ENCODE data around the gene ADGRV1.

ADGRV1 gene

DNA sequence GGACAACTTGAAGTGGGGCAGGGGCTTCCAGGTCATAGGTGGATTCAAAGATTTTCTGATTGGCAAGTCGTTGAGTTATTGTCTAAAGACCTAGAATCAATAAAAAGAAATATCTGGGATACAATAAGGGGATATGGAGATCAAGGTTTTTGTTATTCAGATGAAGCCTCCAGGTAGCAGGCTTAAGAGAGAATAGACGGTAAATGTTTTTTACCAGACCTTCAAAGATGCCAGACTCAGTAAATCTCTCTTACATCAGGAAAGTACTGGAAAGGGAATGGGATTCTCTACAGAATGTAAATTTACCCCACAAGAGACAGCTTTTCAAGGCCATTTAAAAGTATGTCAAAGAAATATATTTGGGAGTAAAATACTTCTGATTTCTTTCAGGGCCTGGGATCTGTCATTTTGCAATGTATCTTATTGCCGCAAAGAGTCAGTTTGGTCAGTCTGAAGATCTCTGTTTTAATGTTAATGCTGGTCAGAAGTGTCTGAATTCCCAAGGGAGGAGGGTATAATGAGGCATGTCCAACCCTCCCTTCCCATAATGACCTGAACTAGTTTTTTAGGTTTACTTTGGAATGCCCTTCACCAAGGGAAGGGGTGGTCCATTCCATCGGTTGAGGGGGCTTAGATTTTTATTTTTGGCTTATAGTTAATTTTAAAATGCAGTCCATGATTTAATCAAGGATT lies 15.6 kb upstream of the ADGRV1 start:
- in situ Hi-C loops (cut with MboI; ENCODE audit: low pct_unique_long_range_greater_than_20kb, low sequenced_read_pairs, unreplicated experiment), result no loop called here
- DNase-seq (ENCODE audit: low spot score), result no peak
- TF ChIP-seq, protein P1, sequence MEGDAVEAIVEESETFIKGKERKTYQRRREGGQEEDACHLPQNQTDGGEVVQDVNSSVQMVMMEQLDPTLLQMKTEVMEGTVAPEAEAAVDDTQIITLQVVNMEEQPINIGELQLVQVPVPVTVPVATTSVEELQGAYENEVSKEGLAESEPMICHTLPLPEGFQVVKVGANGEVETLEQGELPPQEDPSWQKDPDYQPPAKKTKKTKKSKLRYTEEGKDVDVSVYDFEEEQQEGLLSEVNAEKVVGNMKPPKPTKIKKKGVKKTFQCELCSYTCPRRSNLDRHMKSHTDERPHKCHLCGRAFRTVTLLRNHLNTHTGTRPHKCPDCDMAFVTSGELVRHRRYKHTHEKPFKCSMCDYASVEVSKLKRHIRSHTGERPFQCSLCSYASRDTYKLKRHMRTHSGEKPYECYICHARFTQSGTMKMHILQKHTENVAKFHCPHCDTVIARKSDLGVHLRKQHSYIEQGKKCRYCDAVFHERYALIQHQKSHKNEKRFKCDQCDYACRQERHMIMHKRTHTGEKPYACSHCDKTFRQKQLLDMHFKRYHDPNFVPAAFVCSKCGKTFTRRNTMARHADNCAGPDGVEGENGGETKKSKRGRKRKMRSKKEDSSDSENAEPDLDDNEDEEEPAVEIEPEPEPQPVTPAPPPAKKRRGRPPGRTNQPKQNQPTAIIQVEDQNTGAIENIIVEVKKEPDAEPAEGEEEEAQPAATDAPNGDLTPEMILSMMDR (IDR thresholded peaks at IDR 0.05; ENCODE audit: extremely low read depth, insufficient read depth, missing control alignments), result no peak

DNA sequence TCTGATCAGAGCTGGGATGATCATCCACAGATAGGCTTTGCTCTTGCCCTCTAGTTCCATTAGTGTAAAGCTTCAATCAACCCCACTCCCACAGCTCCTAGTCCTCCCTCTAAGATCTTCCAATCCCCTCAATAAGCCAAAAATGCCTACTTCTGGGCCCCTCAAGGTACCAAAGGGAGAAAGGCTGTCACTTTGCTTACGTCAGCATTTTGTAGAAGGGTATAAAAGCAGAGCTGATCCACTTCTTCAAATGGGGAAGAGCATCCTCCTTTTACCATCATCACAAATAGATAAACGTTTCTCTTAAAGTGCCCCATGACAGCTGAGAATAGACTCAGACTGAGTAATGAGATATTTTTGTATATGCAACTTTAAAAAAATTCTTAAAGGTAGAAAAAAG lies 13.1 kb upstream of the ADGRV1 start:
- in situ Hi-C loops (cut with MboI; ENCODE audit: low pct_unique_long_range_greater_than_20kb, low sequenced_read_pairs, unreplicated experiment), result no loop called here

DNA sequence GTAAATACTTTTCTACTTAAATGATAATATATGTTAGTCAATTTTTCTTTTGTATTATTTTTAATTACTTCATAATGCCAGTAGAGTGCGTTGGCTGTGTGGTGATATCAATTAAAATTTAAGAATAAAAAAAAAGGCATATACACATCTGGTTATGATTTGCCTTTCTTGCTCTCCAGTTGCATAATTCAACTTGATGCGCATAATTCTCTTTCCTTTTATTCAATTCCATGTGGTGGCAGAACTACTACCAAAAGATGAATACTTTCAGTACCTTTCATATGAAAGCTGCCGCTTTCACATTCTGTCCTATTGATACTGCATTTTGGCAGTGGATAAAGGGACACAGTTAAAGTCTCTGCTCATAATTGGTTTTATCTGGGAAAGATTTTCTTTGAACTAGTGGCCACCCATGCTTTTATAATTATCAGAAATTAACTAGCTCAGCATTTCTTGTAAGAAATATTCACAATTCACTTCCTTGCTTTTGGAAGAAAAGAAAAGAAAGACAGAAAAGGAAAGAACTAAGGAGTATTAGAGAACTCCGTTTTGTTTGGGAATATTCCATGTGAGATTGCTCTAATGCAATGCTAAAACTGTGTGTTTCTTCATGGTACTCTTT lies 12.3 kb upstream of the ADGRV1 start:
- DNase-seq (ENCODE audit: low spot score), result no peak
- in situ Hi-C loops (cut with MboI; ENCODE audit: low pct_unique_long_range_greater_than_20kb, low sequenced_read_pairs, unreplicated experiment), result no loop called here
- TF ChIP-seq, protein P1 (IDR thresholded peaks at IDR 0.05; ENCODE audit: extremely low read depth, insufficient read depth, missing control alignments), result no peak

More for the DNA sequence above, 13.1 kb upstream of the ADGRV1 start:
- DNase-seq (ENCODE audit: low spot score), result no peak
- TF ChIP-seq, protein P1 (IDR thresholded peaks at IDR 0.05; ENCODE audit: extremely low read depth, insufficient read depth, missing control alignments), result no peak

DNA sequence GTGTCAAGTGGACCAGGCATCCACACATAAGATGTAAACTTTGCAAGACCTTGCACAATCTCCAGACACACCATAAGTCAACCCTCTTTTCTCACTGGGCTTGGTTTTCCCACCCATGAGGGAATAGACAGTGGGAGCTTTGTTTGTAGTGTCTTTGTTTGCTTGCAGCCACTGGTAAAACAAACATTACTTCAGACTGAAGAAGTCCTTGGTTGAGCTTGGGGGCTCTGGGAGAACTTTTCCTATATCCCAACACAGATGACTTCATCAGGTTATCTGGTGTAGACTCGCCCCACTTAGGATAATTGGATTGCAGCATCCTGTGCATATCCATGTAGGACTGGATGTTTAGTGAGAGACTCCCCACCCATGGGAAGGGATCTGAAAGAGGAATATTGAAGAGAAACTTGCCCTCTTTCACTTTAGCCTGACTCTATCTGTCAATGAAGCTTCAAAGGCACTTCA lies 11.5 kb upstream of the ADGRV1 start:
- in situ Hi-C loops (cut with MboI; ENCODE audit: low pct_unique_long_range_greater_than_20kb, low sequenced_read_pairs, unreplicated experiment), result no loop called here
- TF ChIP-seq, protein P1 (IDR thresholded peaks at IDR 0.05; ENCODE audit: extremely low read depth, insufficient read depth, missing control alignments), result no peak
- no peak for DNase-seq (ENCODE audit: low spot score)

DNA sequence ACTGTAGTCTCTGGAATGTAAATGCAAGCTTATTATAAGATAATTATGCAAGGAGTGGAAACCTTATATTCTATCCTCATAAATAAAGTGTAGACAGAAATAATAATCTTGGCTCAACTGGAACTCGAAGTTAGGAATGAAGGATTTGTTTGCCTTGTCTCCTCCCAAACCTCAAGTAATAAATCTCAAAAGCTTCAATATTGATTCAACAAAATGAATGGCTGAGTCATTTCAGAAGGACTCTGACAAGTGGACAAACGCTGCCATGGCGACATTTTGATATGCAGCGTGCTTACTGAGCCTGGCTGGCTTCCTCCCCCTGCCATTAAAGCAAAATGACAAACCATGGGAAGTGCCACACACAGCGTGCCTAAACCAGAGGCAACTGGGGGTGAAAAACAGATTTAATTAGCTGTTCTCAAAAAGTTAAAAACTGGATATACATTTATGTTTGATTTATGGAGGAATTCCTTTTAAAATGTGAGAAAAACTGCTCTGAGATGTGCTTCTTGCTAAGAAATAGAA lies 10.5 kb upstream of the ADGRV1 start:
- in situ Hi-C loops (cut with MboI; ENCODE audit: low pct_unique_long_range_greater_than_20kb, low sequenced_read_pairs, unreplicated experiment), result no loop called here

DNA sequence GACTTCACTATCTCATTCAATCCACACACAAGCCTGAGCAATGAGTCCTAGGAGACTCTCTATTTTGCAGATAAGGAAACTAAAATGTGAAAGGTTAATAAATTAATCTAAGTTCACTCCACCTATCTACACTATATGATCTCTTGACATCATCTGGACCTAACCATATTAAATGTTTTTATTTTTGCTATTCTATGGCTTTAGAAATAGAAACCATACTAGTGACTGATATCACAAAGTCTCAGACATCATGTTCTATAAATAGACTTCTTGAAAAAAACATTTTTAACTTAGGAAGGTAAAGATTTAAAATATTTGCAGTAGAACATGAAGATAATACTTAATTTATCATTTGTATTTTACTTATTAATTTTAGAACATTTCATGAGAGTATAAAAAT lies 9.4 kb upstream of the ADGRV1 start:
- TF ChIP-seq, protein P1 (IDR thresholded peaks at IDR 0.05; ENCODE audit: extremely low read depth, insufficient read depth, missing control alignments), result no peak
- in situ Hi-C loops (cut with MboI; ENCODE audit: low pct_unique_long_range_greater_than_20kb, low sequenced_read_pairs, unreplicated experiment), result no loop called here
- DNase-seq (ENCODE audit: low spot score), result no peak

More for the DNA sequence above, 10.5 kb upstream of the ADGRV1 start:
- DNase-seq (ENCODE audit: low spot score), result no peak
- TF ChIP-seq, protein P1 (IDR thresholded peaks at IDR 0.05; ENCODE audit: extremely low read depth, insufficient read depth, missing control alignments), result no peak
